Retinal pigment epithelial cell (primary cell): Measurements from ENCODE around the gene TIGD3.

ENCODE experiments used
- DNase-seq: peaks from one replicate; pipeline ENCODE4 v3.0.0-alpha.2; 2010; ENCODE audit warnings: low read depth
- H3K4me3 ChIP-seq: 2 replicates; pipeline ENCODE4 v1.5.1; 2011; ENCODE audit warnings: mild to moderate bottlenecking, low read length, control low read depth, moderate library complexity
- CTCF ChIP-seq: conservative IDR thresholded peaks from 2 replicates; pipeline ENCODE4 v1.5.1; 2011; ENCODE audit warnings: low read depth, low read length, control low read depth, inconsistent platforms

The TIGD3 gene

GRCh38 chr11:65341856-65342255, 12.7 kb upstream of the TIGD3 start:
- no peak overlapping the region for H3K4me3 ChIP-seq
- no peak for TF ChIP-seq CTCF
- no peak for DNase-seq

- no peak for TF ChIP-seq CTCF
- no peak for DNase-seq
- no peak overlapping the region for H3K4me3 ChIP-seq
These were observed 3.0 kb upstream of the TIGD3 start for GRCh38 chr11:65351511-65351910.

- H3K4me3 ChIP-seq = no peak overlapping the region
- no peak for DNase-seq
- TF ChIP-seq CTCF = peak; percentile 48
These were observed 1.8 kb upstream of the TIGD3 start for GRCh38 chr11:65352783-65353182.

- no peak for DNase-seq
- TF ChIP-seq CTCF = no peak
- H3K4me3 ChIP-seq = no peak overlapping the region
These were observed 1.2 kb upstream of the TIGD3 start for GRCh38 chr11:65353376-65353775.

- peak overlapping the region; percentile 71 for H3K4me3 ChIP-seq
- TF ChIP-seq CTCF = no peak
- no peak for DNase-seq
These were observed 669 bp upstream of the TIGD3 start for GRCh38 chr11:65353900-65354264.

- DNase-seq = no peak
- no peak for TF ChIP-seq CTCF
- peak overlapping the region; percentile 55 for H3K4me3 ChIP-seq
These were observed 643 bp downstream of the TIGD3 start for GRCh38 chr11:65355013-65355775.

- TF ChIP-seq CTCF = no peak
- H3K4me3 ChIP-seq = peak overlapping the region; percentile 55
- no peak for DNase-seq
These were observed 1.3 kb downstream of the TIGD3 start for GRCh38 chr11:65355776-65356393.
